Measurements from ENCODE around the gene RUNDC1. TPM values are rescaled to one million over a fixed set of nuclear protein-coding genes. Genes with fewer than 3 reads are reported as not detected.

Gene RUNDC1
- 6.3 and 10.1 TPM in 2 replicates for total RNA-seq

GRCh38 chr17:42980274-42980765, at the start of gene RUNDC1:
RUNDC1 (plus strand) TSS chr17:42980565; CDS start chr17:42980577, 12 bp downstream.

GRCh38 chr17:42964161-42964932, 16.0 kb upstream of the RUNDC1 start, which contains the start of gene AARSD1:
AARSD1 (minus strand) TSS chr17:42964454; CDS start chr17:42964440, 14 bp downstream.

GRCh38 chr17:42979511-42980273, 673 bp upstream of the RUNDC1 start, which contains the start of gene PTGES3L:
PTGES3L (minus strand) TSS chr17:42980080; CDS start chr17:42980053, 27 bp downstream.

GRCh38 chr17:42997984-42998938, 17.9 kb downstream of the RUNDC1 start, which contains the start of gene RPL27:
RPL27 (plus strand) TSS chr17:42998419; CDS start chr17:42998751, 332 bp downstream.

GRCh38 chr17:43006639-43007551, 26.5 kb downstream of the RUNDC1 start, which contains the start of gene IFI35:
IFI35 (plus strand) TSS chr17:43006784; CDS start chr17:43006948, 164 bp downstream.

GRCh38 chr17:43021741-43022512, 41.6 kb downstream of the RUNDC1 start, which contains the start of gene VAT1:
VAT1 (minus strand) TSS chr17:43022385; CDS start chr17:43022322, 63 bp downstream.

GRCh38 chr17:43024407-43025289, 44.3 kb downstream of the RUNDC1 start, which contains the start of gene RND2:
RND2 (plus strand) TSS chr17:43025231; CDS start chr17:43025348, 117 bp downstream.

Other genes with a start within 250 kb of the RUNDC1 start
- gene EZH1, start 235.5 kb upstream of the RUNDC1 start, total RNA-seq: 11.7 and 14.7 TPM in 2 replicates
- gene RAMP2, start 219.3 kb upstream of the RUNDC1 start, total RNA-seq: 0.09 and 0.14 TPM in 2 replicates
- gene VPS25, start 207.1 kb upstream of the RUNDC1 start, total RNA-seq: 55.7 and 57.5 TPM in 2 replicates
- gene WNK4, start 200.0 kb upstream of the RUNDC1 start, total RNA-seq: 0.28 and 1.7 TPM in 2 replicates
- gene COA3, start 181.9 kb upstream of the RUNDC1 start, total RNA-seq: 67.3 and 76.7 TPM in 2 replicates
- gene CNTD1, start 181.7 kb upstream of the RUNDC1 start, total RNA-seq: 0.09 and 0.14 TPM in 2 replicates
- gene BECN1, start 156.3 kb upstream of the RUNDC1 start, total RNA-seq: 155 and 158 TPM in 2 replicates
- 44.8 and 57.7 TPM in 2 replicates for gene PSME3, start 147.2 kb upstream of the RUNDC1 start, total RNA-seq
- gene AOC2, start 136.0 kb upstream of the RUNDC1 start, total RNA-seq: 0.28 and 0.37 TPM in 2 replicates
- 1.6 and 1.8 TPM in 2 replicates for gene AOC3, start 129.4 kb upstream of the RUNDC1 start, total RNA-seq
- not detected in 2 replicates for gene G6PC1, start 79.8 kb upstream of the RUNDC1 start, total RNA-seq
- gene AARSD1, start 16.1 kb upstream of the RUNDC1 start, total RNA-seq: 21.2 and 31.6 TPM in 2 replicates
- 0.09 and 0.14 TPM in 2 replicates for gene PTGES3L, start 485 bp upstream of the RUNDC1 start, total RNA-seq
- 1,624 and 1,964 TPM in 2 replicates for gene RPL27, start 17.9 kb downstream of the RUNDC1 start, total RNA-seq
- 30.1 and 32.9 TPM in 2 replicates for gene IFI35, start 26.2 kb downstream of the RUNDC1 start, total RNA-seq
- gene VAT1, start 41.8 kb downstream of the RUNDC1 start, total RNA-seq: 230 and 338 TPM in 2 replicates
- gene RND2, start 44.7 kb downstream of the RUNDC1 start, total RNA-seq: 0.92 and 1.00 TPM in 2 replicates
- 5.1 and 7.3 TPM in 2 replicates for gene BRCA1, start 144.8 kb downstream of the RUNDC1 start, total RNA-seq
- gene NBR1, start 190.6 kb downstream of the RUNDC1 start, total RNA-seq: 110 and 112 TPM in 2 replicates
- 1.1 and 1.7 TPM in 2 replicates for gene TMEM106A, start 231.3 kb downstream of the RUNDC1 start, total RNA-seq
- not detected in 2 replicates for gene CCDC200, start 248.1 kb downstream of the RUNDC1 start, total RNA-seq